GM21825 (cell line): ENCODE results near the gene SLC10A1.

Experiments
- ATAC-seq: cut with Tn5 transposase; IDR thresholded peaks from one replicate; pipeline ENCODE4 v1.9.1; 2021; ENCODE audit warnings: mild to moderate bottlenecking, moderate library complexity; ENCODE audit not compliant: unreplicated experiment

The SLC10A1 gene

GRCh38 chr14:69726761-69727511, 70.1 kb downstream of the SLC10A1 start:
- ATAC-seq = no peak
